ENCODE data around the gene UBE3C.

UBE3C gene

GRCh38 chr7:157165987-157166386, 27.3 kb downstream of the UBE3C start:
- TF ChIP-seq CTCF (IDR thresholded peaks at IDR 0.05; ENCODE audit: insufficient read depth, low read length, missing control alignments), result no peak
- POLR2A ChIA-PET, result no interaction called here

DNA sequence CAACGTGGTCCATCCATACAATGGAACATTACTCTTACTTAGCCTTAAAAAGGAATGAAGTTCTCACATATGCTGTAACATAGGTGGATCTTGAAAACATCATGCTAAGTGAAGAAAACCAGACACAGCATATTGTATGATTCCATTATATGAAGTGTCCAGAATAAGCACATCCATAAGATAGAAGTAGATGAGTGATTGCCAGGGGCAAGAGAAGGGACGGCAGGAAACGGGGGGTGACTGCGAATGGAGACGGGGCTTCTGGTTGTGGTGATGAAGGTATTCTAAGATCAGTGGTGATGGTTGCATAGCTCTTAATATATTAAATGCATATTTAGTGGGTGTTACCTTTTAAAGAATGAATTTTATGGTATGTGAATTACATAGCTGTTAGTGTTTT, 29.8 kb downstream of the UBE3C start:
- TF ChIP-seq CTCF (IDR thresholded peaks at IDR 0.05; ENCODE audit: insufficient read depth, low read length, missing control alignments), result no peak
- ChIA-PET POLR2A (no interaction called here), CTCF (no interaction called here)
- H3K4me3 ChIP-seq (ENCODE audit: low read depth, low read length), result no peak overlapping the region
- DNase-seq (ENCODE audit: low read depth, low spot score), result no peak

More at GRCh38 chr7:157165987-157166386, 27.3 kb downstream of the UBE3C start:
- CTCF ChIA-PET, result interaction anchor here (1.0 kb wide), 1 partner anchor 9 kb away, joined by 3 read pairs; no protein-coding TSS in a partner anchor
- DNase-seq (ENCODE audit: low read depth, low spot score), result no peak
- H3K4me3 ChIP-seq (ENCODE audit: low read depth, low read length), result no peak overlapping the region

GRCh38 chr7:157176771-157177170, 38.0 kb downstream of the UBE3C start:
- DNase-seq (ENCODE audit: low read depth, low spot score), result no peak
- CTCF ChIA-PET, result no interaction called here
- no peak for TF ChIP-seq CTCF (IDR thresholded peaks at IDR 0.05; ENCODE audit: insufficient read depth, low read length, missing control alignments)
- H3K4me3 ChIP-seq (ENCODE audit: low read depth, low read length), result no peak overlapping the region
- POLR2A ChIA-PET, result no interaction called here

GRCh38 chr7:157177333-157177982, 38.7 kb downstream of the UBE3C start:
- ChIA-PET POLR2A (no interaction called here), CTCF (no interaction called here)
- no peak overlapping the region for H3K4me3 ChIP-seq (ENCODE audit: low read depth, low read length)
- no peak for DNase-seq (ENCODE audit: low read depth, low spot score)
- no peak for TF ChIP-seq CTCF (IDR thresholded peaks at IDR 0.05; ENCODE audit: insufficient read depth, low read length, missing control alignments)

GRCh38 chr7:157177983-157178381, 39.3 kb downstream of the UBE3C start:
- ChIA-PET POLR2A (no interaction called here), CTCF (no interaction called here)
- DNase-seq (ENCODE audit: low read depth, low spot score), result no peak
- TF ChIP-seq CTCF (IDR thresholded peaks at IDR 0.05; ENCODE audit: insufficient read depth, low read length, missing control alignments), result no peak
- no peak overlapping the region for H3K4me3 ChIP-seq (ENCODE audit: low read depth, low read length)

- no peak for DNase-seq (ENCODE audit: low read depth, low spot score)
- no peak overlapping the region for H3K4me3 ChIP-seq (ENCODE audit: low read depth, low read length)
- no peak for TF ChIP-seq CTCF (IDR thresholded peaks at IDR 0.05; ENCODE audit: insufficient read depth, low read length, missing control alignments)
- ChIA-PET POLR2A (no interaction called here), CTCF (no interaction called here)
Observed at GRCh38 chr7:157183832-157184231, 45.1 kb downstream of the UBE3C start.
